HL-60 (cell line): Measurements from ENCODE around the gene MYLK3.
"Not testable (repeated sequence)": the region's sequence is repeated elsewhere in the genome, so short reads cannot be mapped to it uniquely, and the experiment has no call there.

Experiments
- DNase-seq, 2 experiments: peaks; one replicate each; pipeline ENCODE4 v3.0.0-alpha.2; 2010 to 2020; ENCODE audit warnings: low read depth in 1 of 2, low spot score in 1 of 2
- H3K27ac ChIP-seq: fragments of 250-450 bp; sonication (Bioruptor Pico); replicated peaks from 2 replicates; pipeline ENCODE4 v1.5.1; 2020; ENCODE audit warnings: mild to moderate bottlenecking, moderate library complexity
- H3K27me3 ChIP-seq: fragments of 250-450 bp; sonication (Bioruptor Pico); 2 replicates; pipeline ENCODE4 v1.5.1; 2021; ENCODE audit warnings: mild to moderate bottlenecking, moderate library complexity; ENCODE audit not compliant: insufficient read depth, poor library complexity, severe bottlenecking
- H3K4me3 ChIP-seq: replicated peaks from 2 replicates; pipeline ENCODE4 v1.5.1; 2011; ENCODE audit warnings: mild to moderate bottlenecking, control low read depth, low read length; ENCODE audit not compliant: insufficient read depth
- CTCF ChIP-seq: IDR thresholded peaks from one replicate; pipeline ENCODE4 v1.5.1; 2011; ENCODE audit warnings: low read length, control low read depth, inconsistent platforms; ENCODE audit not compliant: insufficient read depth
- GABPA ChIP-seq: IDR thresholded peaks from 2 replicates; pipeline ENCODE4 v1.6.1; 2012; ENCODE audit warnings: low read depth
- POLR2AphosphoS5 ChIP-seq: IDR thresholded peaks from 2 replicates; pipeline ENCODE4 v1.6.1; 2012; ENCODE audit warnings: low read depth
- REST ChIP-seq: IDR thresholded peaks from 2 replicates; pipeline ENCODE4 v1.6.1; 2012; ENCODE audit warnings: low read depth; ENCODE audit not compliant: insufficient replicate concordance
- SPI1 ChIP-seq: IDR thresholded peaks from 2 replicates; pipeline ENCODE4 v1.6.1; 2012; ENCODE audit warnings: low read depth, mild to moderate bottlenecking, borderline replicate concordance

The MYLK3 gene

GRCh38 chr16:46677943-46678342 lies 70.2 kb downstream of the MYLK3 start:
- not testable (repeated sequence) for H3K4me3 ChIP-seq, H3K27ac ChIP-seq, DNase-seq, H3K27me3 ChIP-seq

GRCh38 chr16:46673320-46674013 lies 74.7 kb downstream of the MYLK3 start:
- H3K27ac ChIP-seq: no peak overlapping the region

GRCh38 chr16:46662123-46662522 lies 86.0 kb downstream of the MYLK3 start:
- no peak overlapping the region for H3K4me3 ChIP-seq
- DNase-seq: no peak
- no peak for TF ChIP-seq POLR2AphosphoS5
- TF ChIP-seq GABPA: no peak
- no peak for TF ChIP-seq SPI1
- TF ChIP-seq REST: no peak
- no peak for TF ChIP-seq CTCF

More at GRCh38 chr16:46673320-46674013, 74.7 kb downstream of the MYLK3 start:
- TF ChIP-seq SPI1 (peak; percentile 50; the same call in 1 of the 2 replicates), CTCF (peak; percentile 99), GABPA (no peak)
- peak in 1 of 2 experiments; percentile 70 for DNase-seq
- Histone ChIP-seq H3K27me3 (no peaks in the 10 kb centered on the region), H3K4me3 (no peak overlapping the region)

GRCh38 chr16:46658925-46659324 lies 89.2 kb downstream of the MYLK3 start:
- H3K27ac ChIP-seq: peak overlapping the region; percentile 83

More at GRCh38 chr16:46662123-46662522, 86.0 kb downstream of the MYLK3 start:
- Histone ChIP-seq H3K27ac (0 out of 2 replicates have a peak overlapping the region, but pooled peaks have one; percentile 3), H3K27me3 (no peaks in the 10 kb centered on the region)

More at GRCh38 chr16:46658925-46659324, 89.2 kb downstream of the MYLK3 start:
- TF ChIP-seq GABPA (no peak), SPI1 (peak; percentile 100), CTCF (no peak), POLR2AphosphoS5 (peak; percentile 68), REST (peak; percentile 14)
- no peak overlapping the region; the same call in 1 of the 2 replicates for H3K4me3 ChIP-seq
- no peaks in the 10 kb centered on the region for H3K27me3 ChIP-seq
- peak; percentile 89 to 98 for DNase-seq
